Measurements from ENCODE around the gene MPIG6B.

MPIG6B gene

GRCh38 chr6:31740397-31741223 is 17.4 kb downstream of the MPIG6B start:
- no peak; the same call in 2 of the 3 replicates for ATAC-seq
- TF ChIP-seq BACH2 (CRISPR knock-in tag; IDR thresholded peaks at IDR 0.05; ENCODE audit: borderline replicate concordance) (no peak), TSHZ2 (CRISPR knock-in tag; IDR thresholded peaks at IDR 0.05) (no peak), ARNTL (CRISPR knock-in tag; IDR thresholded peaks at IDR 0.05; ENCODE audit: borderline replicate concordance, low read depth) (no peak), TCF4 (CRISPR knock-in tag; IDR thresholded peaks at IDR 0.05; ENCODE audit: borderline replicate concordance) (no peak), SNAI2 (CRISPR knock-in tag; IDR thresholded peaks at IDR 0.05) (no peak)

GRCh38 chr6:31741815-31742214 is 18.6 kb downstream of the MPIG6B start:
- TF ChIP-seq TOX (CRISPR knock-in tag; IDR thresholded peaks at IDR 0.05; ENCODE audit: borderline replicate concordance) (no peak), TCF4 (CRISPR knock-in tag; IDR thresholded peaks at IDR 0.05; ENCODE audit: borderline replicate concordance) (no peak), ZNF565 (CRISPR knock-in tag; conservative IDR thresholded peaks at IDR 0.05; ENCODE audit: low read depth) (no peak), RARB (CRISPR knock-in tag; IDR thresholded peaks at IDR 0.05) (no peak), CREB5 (CRISPR knock-in tag; IDR thresholded peaks at IDR 0.05; ENCODE audit: low read depth) (no peak), OSR1 (CRISPR knock-in tag; IDR thresholded peaks at IDR 0.05) (no peak), PATZ1 (CRISPR knock-in tag; IDR thresholded peaks at IDR 0.05; ENCODE audit: borderline replicate concordance) (no peak), TSHZ2 (CRISPR knock-in tag; IDR thresholded peaks at IDR 0.05) (no peak), PPARA (CRISPR knock-in tag; IDR thresholded peaks at IDR 0.05; ENCODE audit: borderline replicate concordance) (no peak), ZC3H10 (CRISPR knock-in tag; IDR thresholded peaks at IDR 0.05) (no peak), SNAI2 (CRISPR knock-in tag; IDR thresholded peaks at IDR 0.05) (no peak), ARNTL (CRISPR knock-in tag; IDR thresholded peaks at IDR 0.05; ENCODE audit: borderline replicate concordance, low read depth) (no peak), CSDC2 (CRISPR knock-in tag; IDR thresholded peaks at IDR 0.05) (no peak), BACH2 (CRISPR knock-in tag; IDR thresholded peaks at IDR 0.05; ENCODE audit: borderline replicate concordance) (no peak), ZFP3 (CRISPR knock-in tag; IDR thresholded peaks at IDR 0.05) (no peak), CSRNP3 (CRISPR knock-in tag; IDR thresholded peaks at IDR 0.05) (no peak), ZNF70 (CRISPR knock-in tag; IDR thresholded peaks at IDR 0.05) (no peak)
- ATAC-seq = no peak

GRCh38 chr6:31742894-31743293 is 19.7 kb downstream of the MPIG6B start:
- no peak for ATAC-seq
- TF ChIP-seq ZNF8 (CRISPR knock-in tag; IDR thresholded peaks at IDR 0.05) (no peak), TOX (CRISPR knock-in tag; IDR thresholded peaks at IDR 0.05; ENCODE audit: borderline replicate concordance) (no peak), TCF4 (CRISPR knock-in tag; IDR thresholded peaks at IDR 0.05; ENCODE audit: borderline replicate concordance) (no peak), CSDC2 (CRISPR knock-in tag; IDR thresholded peaks at IDR 0.05) (no peak), CSRNP3 (CRISPR knock-in tag; IDR thresholded peaks at IDR 0.05) (no peak), ZNF70 (CRISPR knock-in tag; IDR thresholded peaks at IDR 0.05) (no peak), ZFP30 (CRISPR knock-in tag; IDR thresholded peaks at IDR 0.05) (no peak), GLIS3 (CRISPR knock-in tag; IDR thresholded peaks at IDR 0.05) (no peak)
